ENCODE results near the gene AXIN1. TPM values are rescaled to one million over a fixed set of nuclear protein-coding genes. Genes with fewer than 3 reads are reported as not detected.
A peak's percentile ranks its signal among the peaks of the same experiment; 100 is the strongest.

The AXIN1 gene
- total and polyA plus RNA-seq, 9 of the 15 experiments (the other 6 are each of a cell fraction or from before 2014, with no cell fraction given), result 0.42 to 58.0 (median 25.9) TPM

DNA sequence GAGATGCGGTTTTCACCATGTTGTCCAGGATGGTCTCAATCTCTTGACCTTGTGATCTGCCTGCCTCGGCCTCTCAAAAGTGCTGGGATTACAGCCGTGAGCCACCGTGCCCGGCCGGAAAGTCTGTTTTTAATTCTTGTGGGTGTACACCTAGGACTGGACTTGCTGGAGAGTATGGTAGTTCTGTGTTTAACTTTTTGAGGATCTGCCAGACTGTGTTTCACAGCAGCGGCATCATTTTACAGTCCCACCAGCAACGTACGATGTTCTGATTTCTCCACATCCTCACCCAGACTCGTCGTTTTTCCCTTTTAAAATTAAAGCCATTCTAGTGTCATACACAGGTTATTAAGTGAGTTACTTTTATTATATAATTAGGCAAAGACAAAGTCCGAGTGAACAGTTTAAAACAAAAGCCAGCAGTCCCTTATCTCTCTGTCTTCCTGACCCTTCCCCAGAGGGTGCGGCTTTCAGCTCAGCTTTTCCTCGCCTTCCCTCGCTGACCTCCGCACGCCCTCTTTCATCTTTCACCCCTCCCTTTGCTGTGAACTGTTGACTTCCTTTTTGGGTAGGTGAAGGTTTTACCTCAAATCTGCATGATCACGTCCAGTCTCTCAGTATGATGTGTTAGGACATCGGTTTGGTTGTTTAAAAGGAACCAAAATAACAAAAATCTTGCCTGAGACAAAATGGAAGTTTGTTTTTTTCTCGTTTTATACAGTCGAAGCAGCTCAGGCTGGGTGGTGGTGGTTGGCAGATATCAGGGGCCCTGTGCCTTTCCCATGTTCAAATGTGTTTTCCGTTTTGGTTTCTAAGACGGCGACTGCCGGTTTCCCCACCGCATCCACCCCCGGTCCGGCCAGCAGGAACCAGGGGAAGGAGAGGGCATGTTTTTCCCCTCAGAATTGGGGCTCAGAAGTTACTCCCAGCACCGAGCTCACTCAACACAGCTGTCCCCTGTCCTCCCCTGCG is 99.9 kb downstream of the AXIN1 start (continued):
- no peak for TF ChIP-seq SMARCE1 (IDR thresholded peaks at IDR 0.05)
- TF ChIP-seq ZNF436 (CRISPR knock-in tag; IDR thresholded peaks at IDR 0.05), result no peak
- no peak for TF ChIP-seq SIRT6 (IDR thresholded peaks at IDR 0.05; ENCODE audit: low read depth, low read length)
- TF ChIP-seq ZC3H8 (IDR thresholded peaks at IDR 0.05), result no peak
- TF ChIP-seq PML (IDR thresholded peaks at IDR 0.05; ENCODE audit: low read length), result no peak
- 0 out of 3 replicates have a peak, but pooled peaks of 1 of the 2 experiments have one; percentile 23 for TF ChIP-seq CBX3 (IDR thresholded peaks at IDR 0.05; ENCODE audit: borderline replicate concordance in 1 of 2, low read length in 2 of 2)
- TF ChIP-seq, protein P1, sequence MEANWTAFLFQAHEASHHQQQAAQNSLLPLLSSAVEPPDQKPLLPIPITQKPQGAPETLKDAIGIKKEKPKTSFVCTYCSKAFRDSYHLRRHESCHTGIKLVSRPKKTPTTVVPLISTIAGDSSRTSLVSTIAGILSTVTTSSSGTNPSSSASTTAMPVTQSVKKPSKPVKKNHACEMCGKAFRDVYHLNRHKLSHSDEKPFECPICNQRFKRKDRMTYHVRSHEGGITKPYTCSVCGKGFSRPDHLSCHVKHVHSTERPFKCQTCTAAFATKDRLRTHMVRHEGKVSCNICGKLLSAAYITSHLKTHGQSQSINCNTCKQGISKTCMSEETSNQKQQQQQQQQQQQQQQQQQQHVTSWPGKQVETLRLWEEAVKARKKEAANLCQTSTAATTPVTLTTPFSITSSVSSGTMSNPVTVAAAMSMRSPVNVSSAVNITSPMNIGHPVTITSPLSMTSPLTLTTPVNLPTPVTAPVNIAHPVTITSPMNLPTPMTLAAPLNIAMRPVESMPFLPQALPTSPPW (CRISPR knock-in tag; IDR thresholded peaks at IDR 0.05), result peak; percentile 33; the same call in 1 of the 2 replicates
- peak; percentile 91 for TF ChIP-seq LEF1 (IDR thresholded peaks at IDR 0.05)
- TF ChIP-seq ZNF583 (CRISPR knock-in tag; IDR thresholded peaks at IDR 0.05), result 0 out of 2 replicates have a peak, but pooled peaks have one; percentile 39
- TF ChIP-seq AFF1 (IDR thresholded peaks at IDR 0.05; ENCODE audit: low read depth in 1 of 2, partially characterized antibody in 2 of 2), result no peak
- TF ChIP-seq RBM34 (IDR thresholded peaks at IDR 0.05; ENCODE audit: borderline replicate concordance, insufficient read depth, low read length), result no peak
- TF ChIP-seq ZC3H4 (CRISPR knock-in tag; IDR thresholded peaks at IDR 0.05; ENCODE audit: borderline replicate concordance), result no peak
- no peak for TF ChIP-seq RNF219 (CRISPR knock-in tag; IDR thresholded peaks at IDR 0.05)
- no peak for TF ChIP-seq DDX20 (tag; IDR thresholded peaks at IDR 0.05; ENCODE audit: low read depth)
- no peak for TF ChIP-seq RFX1 (IDR thresholded peaks at IDR 0.05)
- no peak for TF ChIP-seq CCAR2 (IDR thresholded peaks at IDR 0.05; ENCODE audit: low read depth, low read length)
- no peak for TF ChIP-seq ZNF121 (CRISPR knock-in tag; conservative IDR thresholded peaks at IDR 0.05)
- no peak for TF ChIP-seq NR4A1 (CRISPR knock-in tag; IDR thresholded peaks at IDR 0.05)
- TF ChIP-seq NR4A1 (tag; IDR thresholded peaks at IDR 0.05), result 0 out of 2 replicates have a peak, but pooled peaks have one; percentile 58
- TF ChIP-seq NCOA2 (IDR thresholded peaks at IDR 0.05; ENCODE audit: partially characterized antibody in 2 of 2), result no peak
- TF ChIP-seq ZNF699 (CRISPR knock-in tag; IDR thresholded peaks at IDR 0.05; ENCODE audit: insufficient replicate concordance), result no peak

Data from K562 (cell line).